ENCODE measurements around the gene TRPV2. TPM values are rescaled to one million over a fixed set of nuclear protein-coding genes. Genes with fewer than 3 reads are reported as not detected.
A peak's percentile ranks its signal among the peaks of the same experiment; 100 is the strongest.
"Not testable (repeated sequence)": the region's sequence is repeated elsewhere in the genome, so short reads cannot be mapped to it uniquely, and the experiment has no call there.

TRPV2 gene
- total and polyA plus RNA-seq, 12 donors, result 4.6 to 25.4 (median 9.1) TPM

GRCh38 chr17:16439811-16440351 lies 24.5 kb downstream of the TRPV2 start:
- H3K27ac ChIP-seq, result peak overlapping the region in 8 of 10 donors; percentile 71 to 94 (median 87)
- peaks cover 7 to 53% (median 38%) of the 10 kb centered on the region in 9 donors for H3K4me1 ChIP-seq
- no peaks in the 10 kb centered on the region for H3K27me3 ChIP-seq
- intact Hi-C loops (cut with DNase I), result loop anchor here in 6 of 10 donors (2.0 to 10.0 kb wide), 4 partner anchors 53 to 59 kb away; partner anchors contain the start of gene UBB (in 4 of the 6)
- no peak for DNase-seq
- H3K9me3 ChIP-seq, result no peaks in the 10 kb centered on the region
- peak overlapping the region; percentile 66 to 97 (median 88) for H3K4me3 ChIP-seq
- TF ChIP-seq CTCF (IDR thresholded peaks at IDR 0.05), result no peak
- peaks cover 0 to 50% (median 18%) of the 10 kb centered on the region in 9 donors for H3K36me3 ChIP-seq
- no peak for ATAC-seq
- WGBS, 2 donors, result 8 to 9% methylated on average over 10 of the region's 10 CpGs

- peaks cover 0 to 55% (median 18%) of the 10 kb centered on the region in 9 donors for H3K36me3 ChIP-seq
- DNase-seq; H3K27me3 ChIP-seq; ATAC-seq; H3K9me3 ChIP-seq; intact Hi-C loops (cut with DNase I): not testable (repeated sequence)
- peak overlapping the region in 5 of 10 donors; percentile 37 to 94 (median 85) for H3K27ac ChIP-seq
- WGBS, 2 donors, result 72 to 77% methylated on average over 5 of the region's 5 CpGs
- H3K4me1 ChIP-seq, result peaks cover 9 to 55% (median 43%) of the 10 kb centered on the region in 9 donors
- H3K4me3 ChIP-seq, result peak overlapping the region in 9 of 10 donors; percentile 66 to 97 (median 87)
Observed at GRCh38 chr17:16440354-16440753, 25.0 kb downstream of the TRPV2 start.

DNA sequence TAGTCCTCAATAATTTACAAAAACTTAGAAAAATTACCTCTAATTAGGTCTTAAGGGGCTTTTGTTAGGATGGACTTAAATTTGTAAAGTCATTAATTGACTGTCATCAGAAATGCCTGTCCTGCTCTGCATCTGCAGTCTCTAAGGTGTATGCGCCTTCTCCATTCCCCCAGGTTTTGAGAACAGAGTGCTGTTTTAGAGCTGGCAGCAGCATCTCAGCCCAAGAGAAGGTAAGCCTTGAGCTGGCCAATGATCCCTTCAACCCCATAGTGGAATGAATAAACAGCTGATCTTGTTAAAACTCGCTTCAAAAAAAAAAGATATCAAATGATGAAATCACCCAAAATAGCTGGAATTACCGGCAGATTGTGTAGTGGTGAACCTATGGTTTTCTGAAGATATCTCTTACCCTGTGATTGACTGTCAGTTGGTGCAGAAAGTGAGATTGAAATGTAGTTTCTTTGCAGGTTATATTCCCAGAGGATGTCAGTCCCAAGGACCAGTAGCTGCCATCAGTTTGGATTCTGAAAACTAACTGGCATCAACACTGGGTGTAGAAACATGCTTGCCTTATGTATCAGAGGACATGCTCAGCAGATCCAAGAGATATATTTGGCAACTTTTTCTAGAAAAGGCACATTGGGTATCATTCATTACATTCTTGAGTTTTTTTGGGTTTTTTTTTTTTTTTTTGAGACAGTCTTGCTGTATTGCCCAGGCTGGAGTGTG lies 25.7 kb downstream of the TRPV2 start:
- Histone ChIP-seq H3K27me3 (no peaks in the 10 kb centered on the region), H3K4me1 (peaks cover 10 to 61% (median 45%) of the 10 kb centered on the region in 9 donors), H3K9me3 (no peaks in the 10 kb centered on the region), H3K27ac (peak overlapping the region in 2 of 10 donors; percentile 71 to 94), H3K36me3 (peaks cover 0 to 62% (median 18%) of the 10 kb centered on the region in 9 donors), H3K4me3 (peak overlapping the region in 3 of 10 donors; percentile 81 to 96 (median 95))
- ATAC-seq (no peak), DNase-seq (no peak)
- 71 to 80% methylated on average over 3 of the region's 3 CpGs for WGBS, 2 donors
- TF ChIP-seq CTCF (IDR thresholded peaks at IDR 0.05), result no peak
- intact Hi-C loops (cut with DNase I), result no loop called here

DNA sequence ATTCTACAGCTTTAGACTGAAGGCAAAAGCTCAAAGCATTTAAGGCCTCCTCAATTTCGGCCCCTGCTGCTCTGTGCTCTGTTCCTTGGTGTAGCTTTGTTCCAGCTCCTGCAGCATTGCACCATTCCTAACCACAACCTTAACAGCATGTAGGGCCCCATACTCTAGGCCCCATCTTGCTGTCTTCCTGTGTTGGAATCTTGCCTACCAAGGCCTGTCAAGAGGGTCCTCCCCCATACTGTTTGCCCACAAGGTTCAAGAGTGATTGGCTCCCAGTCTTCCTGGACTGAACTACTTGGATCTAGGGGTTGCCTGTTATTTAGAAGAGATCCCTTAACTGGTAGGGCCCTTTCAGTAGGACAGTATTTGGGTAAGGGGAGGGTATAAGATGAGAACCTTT lies 26.8 kb downstream of the TRPV2 start:
- WGBS, 2 donors, result 85 to 89% methylated on average over 1 of the region's 1 CpG

More for the DNA sequence above, 26.8 kb downstream of the TRPV2 start:
- intact Hi-C loops (cut with DNase I), result no loop called here
- H3K4me1 ChIP-seq, result peaks cover 10 to 61% (median 45%) of the 10 kb centered on the region in 9 donors
- no peak overlapping the region for H3K4me3 ChIP-seq
- peak overlapping the region in 1 of 10 donors; percentile 26 for H3K27ac ChIP-seq
- ATAC-seq (no peak), DNase-seq (no peak)
- H3K9me3 ChIP-seq, result no peaks in the 10 kb centered on the region
- no peaks in the 10 kb centered on the region for H3K27me3 ChIP-seq
- peaks cover 0 to 70% (median 18%) of the 10 kb centered on the region in 9 donors for H3K36me3 ChIP-seq
- no peak for TF ChIP-seq CTCF (IDR thresholded peaks at IDR 0.05)
